ENCODE data around the gene KRTAP19-8.

Gene KRTAP19-8

GRCh38 chr21:31030367-31031106 lies 7.7 kb downstream of the KRTAP19-8 start:
- ATAC-seq: peak; percentile 45
- no peak overlapping the region for H3K4me3 Mint-ChIP-seq
- no peaks in the 10 kb centered on the region for H3K9me3 Mint-ChIP-seq
- no peaks in the 10 kb centered on the region for H3K27me3 Mint-ChIP-seq
- H3K27ac Mint-ChIP-seq: no peak overlapping the region
- H3K36me3 Mint-ChIP-seq: no peaks in the 10 kb centered on the region
- peaks cover 13% of the 10 kb centered on the region for H3K4me1 Mint-ChIP-seq

GRCh38 chr21:31023680-31024079 lies 14.6 kb downstream of the KRTAP19-8 start:
- Mint-ChIP-seq H3K4me1 (no peaks in the 10 kb centered on the region), H3K27ac (no peak overlapping the region), H3K36me3 (no peaks in the 10 kb centered on the region), H3K4me3 (no peak overlapping the region), H3K27me3 (peaks cover 5% of the 10 kb centered on the region), H3K9me3 (no peaks in the 10 kb centered on the region)
- ATAC-seq: no peak

- no peaks in the 10 kb centered on the region for H3K36me3 Mint-ChIP-seq
- H3K4me1 Mint-ChIP-seq: no peaks in the 10 kb centered on the region
- no peak overlapping the region for H3K27ac Mint-ChIP-seq
- peaks cover 5% of the 10 kb centered on the region for H3K27me3 Mint-ChIP-seq
- H3K9me3 Mint-ChIP-seq: no peaks in the 10 kb centered on the region
- ATAC-seq: no peak
- H3K4me3 Mint-ChIP-seq: no peak overlapping the region
These were observed 16.0 kb downstream of the KRTAP19-8 start for GRCh38 chr21:31022306-31022705.

- Mint-ChIP-seq H3K9me3 (no peaks in the 10 kb centered on the region), H3K27ac (no peak overlapping the region), H3K4me1 (no peaks in the 10 kb centered on the region), H3K27me3 (no peaks in the 10 kb centered on the region), H3K36me3 (no peaks in the 10 kb centered on the region), H3K4me3 (no peak overlapping the region)
- no peak for ATAC-seq
These were observed 20.0 kb downstream of the KRTAP19-8 start for GRCh38 chr21:31018232-31018631.

- H3K27ac Mint-ChIP-seq: no peak overlapping the region
- H3K9me3 Mint-ChIP-seq: no peaks in the 10 kb centered on the region
- no peak overlapping the region for H3K4me3 Mint-ChIP-seq
These were observed 23.4 kb downstream of the KRTAP19-8 start for GRCh38 chr21:31014891-31015290.

GRCh38 chr21:31012133-31013089 lies 25.9 kb downstream of the KRTAP19-8 start:
- no peaks in the 10 kb centered on the region for H3K27me3 Mint-ChIP-seq
- H3K27ac Mint-ChIP-seq: no peak overlapping the region
- H3K4me1 Mint-ChIP-seq: no peaks in the 10 kb centered on the region
- no peaks in the 10 kb centered on the region for H3K36me3 Mint-ChIP-seq
- no peak overlapping the region for H3K4me3 Mint-ChIP-seq
- no peak for ATAC-seq
- no peaks in the 10 kb centered on the region for H3K9me3 Mint-ChIP-seq

More at GRCh38 chr21:31014891-31015290, 23.4 kb downstream of the KRTAP19-8 start:
- Mint-ChIP-seq H3K27me3 (no peaks in the 10 kb centered on the region), H3K36me3 (no peaks in the 10 kb centered on the region), H3K4me1 (no peaks in the 10 kb centered on the region)
- no peak for ATAC-seq

GRCh38 chr21:31011412-31011811 lies 26.9 kb downstream of the KRTAP19-8 start:
- H3K4me1 Mint-ChIP-seq: no peaks in the 10 kb centered on the region
- H3K27me3 Mint-ChIP-seq: no peaks in the 10 kb centered on the region
- H3K9me3 Mint-ChIP-seq: no peaks in the 10 kb centered on the region
- no peak for ATAC-seq
- no peaks in the 10 kb centered on the region for H3K36me3 Mint-ChIP-seq
- H3K27ac Mint-ChIP-seq: no peak overlapping the region
- no peak overlapping the region for H3K4me3 Mint-ChIP-seq

- no peak overlapping the region for H3K27ac Mint-ChIP-seq
- no peaks in the 10 kb centered on the region for H3K9me3 Mint-ChIP-seq
- no peaks in the 10 kb centered on the region for H3K4me1 Mint-ChIP-seq
- no peak overlapping the region for H3K4me3 Mint-ChIP-seq
- H3K36me3 Mint-ChIP-seq: no peaks in the 10 kb centered on the region
- H3K27me3 Mint-ChIP-seq: no peaks in the 10 kb centered on the region
- ATAC-seq: no peak
These were observed 29.9 kb downstream of the KRTAP19-8 start for GRCh38 chr21:31008355-31008754.

GRCh38 chr21:31005019-31005418 lies 33.3 kb downstream of the KRTAP19-8 start:
- Mint-ChIP-seq H3K4me1 (no peaks in the 10 kb centered on the region), H3K36me3 (no peaks in the 10 kb centered on the region), H3K27me3 (no peaks in the 10 kb centered on the region), H3K27ac (no peak overlapping the region), H3K4me3 (no peak overlapping the region), H3K9me3 (no peaks in the 10 kb centered on the region)
- ATAC-seq: no peak

GRCh38 chr21:31003471-31003870 lies 34.8 kb downstream of the KRTAP19-8 start:
- ATAC-seq: no peak
- Mint-ChIP-seq H3K36me3 (no peaks in the 10 kb centered on the region), H3K27ac (no peak overlapping the region), H3K4me1 (no peaks in the 10 kb centered on the region), H3K4me3 (no peak overlapping the region), H3K27me3 (no peaks in the 10 kb centered on the region), H3K9me3 (no peaks in the 10 kb centered on the region)

- Mint-ChIP-seq H3K9me3 (no peaks in the 10 kb centered on the region), H3K4me3 (no peak overlapping the region), H3K4me1 (no peaks in the 10 kb centered on the region), H3K27ac (no peak overlapping the region), H3K27me3 (no peaks in the 10 kb centered on the region), H3K36me3 (no peaks in the 10 kb centered on the region)
- ATAC-seq: no peak
These were observed 40.7 kb downstream of the KRTAP19-8 start for GRCh38 chr21:30997541-30997940.

GRCh38 chr21:30996728-30997127 lies 41.5 kb downstream of the KRTAP19-8 start:
- H3K4me3 Mint-ChIP-seq: no peak overlapping the region
- H3K9me3 Mint-ChIP-seq: no peaks in the 10 kb centered on the region
- no peaks in the 10 kb centered on the region for H3K4me1 Mint-ChIP-seq
- H3K27me3 Mint-ChIP-seq: peaks cover 7% of the 10 kb centered on the region
- ATAC-seq: no peak
- no peak overlapping the region for H3K27ac Mint-ChIP-seq
- no peaks in the 10 kb centered on the region for H3K36me3 Mint-ChIP-seq

- ATAC-seq: no peak
- Mint-ChIP-seq H3K9me3 (no peaks in the 10 kb centered on the region), H3K4me3 (no peak overlapping the region), H3K36me3 (no peaks in the 10 kb centered on the region), H3K27ac (no peak overlapping the region), H3K27me3 (peaks cover 9% of the 10 kb centered on the region), H3K4me1 (no peaks in the 10 kb centered on the region)
These were observed 43.3 kb downstream of the KRTAP19-8 start for GRCh38 chr21:30994932-30995331.

- no peak overlapping the region for H3K27ac Mint-ChIP-seq
- H3K36me3 Mint-ChIP-seq: no peaks in the 10 kb centered on the region
- no peaks in the 10 kb centered on the region for H3K9me3 Mint-ChIP-seq
- ATAC-seq: no peak
- H3K27me3 Mint-ChIP-seq: peaks cover 9% of the 10 kb centered on the region
- H3K4me3 Mint-ChIP-seq: no peak overlapping the region
- H3K4me1 Mint-ChIP-seq: no peaks in the 10 kb centered on the region
These were observed 47.6 kb downstream of the KRTAP19-8 start for GRCh38 chr21:30990514-30991262.

- no peak overlapping the region for H3K4me3 Mint-ChIP-seq
- no peak overlapping the region for H3K27ac Mint-ChIP-seq
- H3K27me3 Mint-ChIP-seq: peaks cover 9% of the 10 kb centered on the region
- ATAC-seq: no peak
- H3K36me3 Mint-ChIP-seq: no peaks in the 10 kb centered on the region
- H3K4me1 Mint-ChIP-seq: no peaks in the 10 kb centered on the region
- no peaks in the 10 kb centered on the region for H3K9me3 Mint-ChIP-seq
These were observed 49.6 kb downstream of the KRTAP19-8 start for GRCh38 chr21:30988706-30989105.
